Renal pelvis (tissue), 4 donors: ENCODE data around the gene LILRA5. TPM values are rescaled to one million over a fixed set of nuclear protein-coding genes. Genes with fewer than 3 reads are reported as not detected.
"Not testable (repeated sequence)": the region's sequence is repeated elsewhere in the genome, so short reads cannot be mapped to it uniquely, and the experiment has no call there.

ENCODE experiments used
- DNase-seq: peaks from one replicate; pipeline ENCODE4 v3.0.0-alpha.2; 2013
- polyA plus RNA-seq, 3 donors: library from polyadenylated mRNA; unstranded; fragments of 120-200 nt; gene quantifications; one replicate each; pipeline ENCODE4 v1.2.1, GENCODE V29; 2013; ENCODE audit not compliant: insufficient read length in 3 of 3

LILRA5 gene
- polyA plus RNA-seq, 3 donors = 0.33 to 0.38 (median 0.37) TPM

- DNase-seq = no peak
These were observed 7.8 kb downstream of the LILRA5 start for GRCh38 chr19:54305141-54305540.

DNA sequence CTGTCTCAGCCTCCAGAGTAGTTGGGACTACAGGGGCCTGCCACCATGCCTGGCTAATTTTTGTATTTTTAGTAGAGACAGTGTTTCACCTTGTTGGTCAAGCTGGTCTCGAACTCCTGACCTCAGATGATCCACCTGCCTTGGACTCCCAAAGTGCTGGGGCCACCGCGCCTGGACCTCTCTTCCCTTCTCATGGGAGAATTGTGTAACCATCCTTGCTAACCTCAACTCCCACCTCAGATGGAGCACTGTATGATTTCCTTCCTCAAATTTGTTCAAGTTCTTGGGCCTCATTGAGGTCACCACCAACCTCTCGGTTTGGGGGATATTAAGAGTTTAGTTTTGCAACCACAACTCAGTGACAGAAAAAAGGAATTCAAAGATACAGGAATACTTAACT, 10.7 kb downstream of the LILRA5 start:
- no peak for DNase-seq

DNA sequence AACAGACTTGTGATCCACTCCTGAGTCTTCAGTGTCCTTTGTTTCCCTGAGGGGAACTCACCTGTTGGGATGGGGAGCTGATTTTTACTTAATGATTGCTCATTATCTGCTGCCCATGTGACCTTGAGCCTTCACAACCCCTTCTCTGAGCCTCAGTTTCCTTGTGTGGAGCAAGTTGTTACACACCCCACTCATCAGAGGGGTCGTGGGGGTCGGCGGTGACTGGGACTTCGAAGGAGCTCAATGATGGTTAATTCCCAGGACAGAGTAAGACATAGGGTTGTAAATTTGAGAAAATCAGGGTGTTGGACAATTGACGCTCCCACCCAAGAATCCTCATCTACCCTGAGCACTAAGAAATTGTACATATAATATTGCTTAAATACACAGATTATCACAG, 13.5 kb downstream of the LILRA5 start:
- no peak for DNase-seq

- DNase-seq = no peak
These were observed 13.9 kb downstream of the LILRA5 start for GRCh38 chr19:54299126-54299498.

DNA sequence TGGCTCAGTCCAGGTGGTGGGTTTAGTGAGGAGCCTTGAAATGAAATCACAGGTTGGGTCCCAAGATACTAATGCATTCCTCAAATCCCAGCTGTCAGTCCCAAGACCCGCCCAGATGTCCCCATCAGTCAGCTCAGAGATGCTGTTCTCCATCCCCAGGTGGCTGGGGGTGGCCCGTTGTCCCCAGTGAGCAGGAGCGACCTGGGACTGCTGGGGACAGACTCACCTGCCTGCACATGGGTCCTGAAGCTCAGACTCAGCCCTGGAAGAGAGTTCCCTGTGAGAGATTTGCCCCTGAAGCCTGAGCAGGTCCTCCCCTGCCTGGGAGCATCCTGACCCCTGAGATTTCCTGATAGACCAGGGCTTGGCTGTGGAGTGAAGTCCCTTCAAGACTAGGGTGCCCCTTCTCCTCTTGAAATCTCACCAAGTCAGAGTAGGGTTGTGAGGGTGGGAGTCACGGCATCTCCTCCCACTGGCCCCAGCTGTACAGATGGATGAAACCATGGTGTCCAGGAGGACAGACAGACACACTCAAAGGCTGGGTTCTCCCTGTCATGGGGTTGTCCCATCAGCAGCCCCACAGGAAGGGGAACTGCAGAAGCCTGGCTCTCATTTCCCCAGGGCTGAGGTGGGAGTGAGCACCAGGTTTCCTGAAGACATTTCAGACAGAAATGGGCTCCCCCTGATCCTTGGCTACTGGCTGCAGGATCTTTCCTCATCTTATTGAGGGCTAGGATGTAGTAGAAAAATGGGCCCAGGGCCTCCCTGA, 14.4 kb downstream of the LILRA5 start:
- DNase-seq = no peak

GRCh38 chr19:54297759-54298305, 15.1 kb downstream of the LILRA5 start:
- DNase-seq = no peak

DNA sequence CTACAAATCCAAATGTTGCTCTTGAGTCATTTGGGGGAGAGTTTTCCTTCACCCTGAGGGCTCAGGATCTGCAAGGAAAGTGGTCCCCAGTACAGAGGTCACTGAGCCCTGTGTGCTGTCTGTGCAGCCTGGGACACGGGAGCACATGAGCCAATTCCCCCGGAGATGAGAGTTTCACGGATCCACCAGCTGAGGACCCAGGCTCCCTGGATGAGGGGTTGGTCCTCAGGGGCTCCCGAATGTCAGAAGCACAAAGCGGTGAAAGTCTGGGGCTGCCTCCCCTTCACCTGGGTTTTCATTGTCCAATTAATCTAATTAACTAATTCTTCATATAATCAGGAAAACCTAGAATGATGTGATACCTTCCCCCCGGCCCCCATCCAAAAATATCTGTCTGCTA, 18.4 kb downstream of the LILRA5 start:
- DNase-seq = no peak

DNA sequence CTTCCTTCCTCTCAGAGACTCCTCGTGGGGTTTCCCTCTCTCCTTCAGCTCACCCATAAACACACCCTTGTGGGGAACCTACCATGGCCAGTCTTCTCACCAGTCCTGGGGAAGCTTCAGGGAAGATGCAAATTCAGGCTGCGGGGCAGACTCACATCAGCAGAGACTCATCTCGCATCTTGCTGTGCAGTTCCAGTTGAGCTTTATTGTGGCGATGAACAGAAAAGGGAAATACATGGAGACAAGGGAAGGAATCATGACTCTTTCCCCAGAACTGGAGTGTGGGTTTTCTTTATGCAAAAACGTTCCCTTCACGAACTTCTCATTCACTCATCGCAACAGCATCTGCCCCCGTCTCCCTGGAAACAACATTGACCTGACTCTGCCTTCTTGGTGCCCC, 23.8 kb downstream of the LILRA5 start:
- not testable (repeated sequence) for DNase-seq

DNA sequence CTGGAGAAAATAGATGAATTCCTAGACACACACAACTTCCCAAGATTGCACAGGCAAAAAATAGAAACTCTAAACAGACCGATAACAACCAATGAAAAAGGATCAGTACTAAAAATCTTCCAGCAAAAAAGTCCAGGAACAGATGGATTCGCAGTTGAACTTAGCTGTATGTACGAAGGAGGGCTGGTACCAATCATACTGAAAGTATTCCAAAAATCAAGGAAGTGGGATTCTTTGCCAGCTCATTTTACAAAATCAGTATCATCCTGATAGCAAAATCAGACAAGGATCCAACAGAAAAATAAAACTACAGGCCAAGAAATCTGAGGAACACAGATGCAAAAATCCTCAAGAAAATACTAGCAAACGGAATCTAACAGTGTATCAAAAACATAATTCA, 25.5 kb downstream of the LILRA5 start:
- DNase-seq = no peak

- DNase-seq = not testable (repeated sequence)
These were observed 26.7 kb downstream of the LILRA5 start for GRCh38 chr19:54286283-54286682.

DNA sequence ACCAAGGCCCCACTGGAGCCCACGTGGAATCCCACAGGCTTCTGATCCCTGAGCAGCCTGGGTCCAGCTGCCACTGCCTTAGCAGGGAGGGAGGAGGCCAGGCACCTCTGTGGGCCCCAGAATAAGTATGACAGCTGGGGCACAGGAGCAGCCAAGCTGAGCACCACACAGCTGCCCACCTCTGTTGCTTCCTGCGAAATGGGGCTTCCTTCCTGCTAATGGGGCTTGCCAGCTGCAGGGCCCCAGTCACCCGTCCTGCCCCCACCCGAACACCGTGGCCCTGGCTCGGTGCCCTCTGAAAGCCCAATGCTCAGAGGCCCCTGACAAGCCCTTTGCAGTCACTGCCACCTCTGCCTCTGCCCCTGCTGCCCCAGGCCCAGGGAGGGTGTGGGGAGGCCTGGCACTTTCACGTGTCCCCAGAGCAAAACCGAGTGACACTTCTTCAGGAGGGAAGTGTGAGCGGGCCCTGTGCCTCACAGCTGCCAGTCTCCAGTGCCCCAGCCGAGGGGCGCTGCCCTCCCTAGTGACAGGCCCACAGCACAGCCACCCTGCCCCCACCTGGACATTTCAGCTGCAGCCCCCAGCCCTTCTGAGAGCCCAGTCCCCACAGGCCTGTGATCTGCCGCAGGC, 27.4 kb downstream of the LILRA5 start:
- DNase-seq = not testable (repeated sequence)

- DNase-seq = peak; percentile 12
These were observed 30.1 kb downstream of the LILRA5 start for GRCh38 chr19:54282686-54283470.

GRCh38 chr19:54281729-54282075, 31.3 kb downstream of the LILRA5 start:
- not testable (repeated sequence) for DNase-seq

- no peak for DNase-seq
These were observed 31.8 kb downstream of the LILRA5 start, which contains the start of gene LILRB2 for GRCh38 chr19:54281007-54281728. LILRB2 (minus strand) TSS chr19:54281110; CDS start chr19:54280496, 614 bp downstream.

DNA sequence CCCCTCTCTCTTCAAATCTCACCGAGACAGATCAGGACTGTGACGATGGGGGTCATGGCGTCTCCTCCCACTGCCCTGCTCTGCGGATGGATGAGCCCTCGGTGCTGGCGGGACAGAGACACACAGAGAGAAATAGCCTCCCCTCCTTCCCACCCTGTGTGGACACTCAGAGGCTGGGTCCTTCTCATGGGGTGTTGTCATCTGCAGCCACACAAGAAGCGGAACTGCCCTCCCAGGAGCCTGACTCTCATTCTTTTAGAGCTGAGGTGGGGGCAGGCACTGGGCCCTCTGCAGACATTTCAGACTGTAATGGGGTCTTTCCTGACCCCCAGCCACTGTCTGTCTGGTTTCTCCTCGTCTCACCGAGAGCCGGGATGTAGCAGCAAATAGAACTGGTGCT, 32.5 kb downstream of the LILRA5 start:
- not testable (repeated sequence) for DNase-seq

DNA sequence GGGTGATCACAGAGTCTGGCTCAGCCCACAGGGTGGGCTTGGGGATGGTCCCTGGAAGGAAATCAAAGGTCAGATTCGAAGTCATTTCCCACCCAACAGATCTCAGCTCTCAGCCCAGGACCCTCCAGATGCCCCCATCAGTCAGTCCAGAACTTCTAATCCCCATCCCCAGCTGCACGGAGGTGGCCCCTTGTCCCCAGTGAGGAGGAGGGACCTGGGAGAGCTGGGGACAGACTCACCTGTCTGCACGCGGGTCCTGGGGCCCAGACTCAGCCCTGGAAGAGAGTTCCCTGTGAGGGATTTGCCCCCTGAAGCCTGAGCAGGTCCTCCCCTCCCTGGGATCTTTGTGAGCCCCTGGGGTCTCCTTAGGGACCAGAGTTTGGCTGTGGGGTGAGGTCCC, 32.9 kb downstream of the LILRA5 start:
- not testable (repeated sequence) for DNase-seq

GRCh38 chr19:54279406-54279962, 33.5 kb downstream of the LILRA5 start:
- DNase-seq = no peak

GRCh38 chr19:54278571-54279195, 34.3 kb downstream of the LILRA5 start:
- DNase-seq = not testable (repeated sequence)

GRCh38 chr19:54278056-54278455, 34.9 kb downstream of the LILRA5 start:
- not testable (repeated sequence) for DNase-seq

GRCh38 chr19:54277111-54277615, 35.8 kb downstream of the LILRA5 start:
- not testable (repeated sequence) for DNase-seq

DNA sequence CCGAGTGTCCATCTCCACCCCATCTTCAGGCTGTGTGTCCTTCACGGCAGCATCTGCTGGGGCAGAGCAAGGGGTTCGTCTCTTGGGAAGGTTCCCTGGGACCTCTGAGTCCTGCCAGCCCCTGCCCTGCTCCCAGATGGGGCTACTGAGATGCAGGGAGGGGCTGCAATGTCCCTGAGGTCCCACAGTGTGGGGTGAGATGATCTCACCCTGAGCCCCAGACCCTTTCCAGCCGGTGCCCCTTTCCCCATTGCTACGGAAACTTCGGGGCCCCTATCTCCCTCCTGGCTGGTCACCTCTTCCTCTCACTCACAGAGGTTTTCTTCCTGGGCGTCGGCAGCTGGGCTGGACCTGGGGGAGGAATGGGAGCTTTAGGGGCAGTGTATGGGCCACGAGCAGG, 37.0 kb downstream of the LILRA5 start:
- DNase-seq = no peak
